Esophagus squamous epithelium (tissue), 4 donors: ENCODE measurements around the gene GLDN.

ENCODE experiments used
- POLR2A ChIP-seq, 4 donors: fragments of 450-650 bp; IDR thresholded peaks; one replicate each; pipeline ENCODE4 v1.6.1; 2017; ENCODE audit warnings: antibody characterized with exemption in 4 of 4, mild to moderate bottlenecking in 4 of 4, moderate library complexity in 3 of 4
- TF ChIP-seq, protein P1 (sequence below), 6 experiments: fragments of 450-650 bp in 4 of 6; fragments of 200-600 bp in 2 of 6; sonication (generic) in 2 of 6; IDR thresholded peaks; one replicate each; pipeline ENCODE4 v1.5.1; 2016 to 2019; ENCODE audit warnings: antibody characterized with exemption in 6 of 6, mild to moderate bottlenecking in 4 of 6, moderate library complexity in 4 of 6

DNA sequence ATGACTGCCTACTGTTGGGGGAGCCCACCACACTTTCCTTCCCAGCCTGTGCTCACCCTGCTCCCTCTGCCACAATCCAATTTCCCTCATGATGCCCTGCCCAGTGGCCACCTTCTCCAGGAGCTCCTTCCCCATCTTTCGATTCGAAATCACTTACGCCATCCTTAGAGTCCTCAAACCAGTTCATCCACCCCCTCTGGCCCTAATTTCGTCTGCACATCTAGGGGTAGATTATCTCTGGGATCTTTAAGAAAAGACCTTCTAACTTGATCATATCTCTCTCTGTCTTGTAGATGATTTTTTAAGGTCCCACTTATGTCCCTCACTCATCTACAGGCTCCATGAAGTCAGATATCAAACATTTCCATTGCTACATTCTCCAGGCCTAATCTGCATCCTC lies 20.1 kb upstream of the GLDN start:
- TF ChIP-seq, protein P1, sequence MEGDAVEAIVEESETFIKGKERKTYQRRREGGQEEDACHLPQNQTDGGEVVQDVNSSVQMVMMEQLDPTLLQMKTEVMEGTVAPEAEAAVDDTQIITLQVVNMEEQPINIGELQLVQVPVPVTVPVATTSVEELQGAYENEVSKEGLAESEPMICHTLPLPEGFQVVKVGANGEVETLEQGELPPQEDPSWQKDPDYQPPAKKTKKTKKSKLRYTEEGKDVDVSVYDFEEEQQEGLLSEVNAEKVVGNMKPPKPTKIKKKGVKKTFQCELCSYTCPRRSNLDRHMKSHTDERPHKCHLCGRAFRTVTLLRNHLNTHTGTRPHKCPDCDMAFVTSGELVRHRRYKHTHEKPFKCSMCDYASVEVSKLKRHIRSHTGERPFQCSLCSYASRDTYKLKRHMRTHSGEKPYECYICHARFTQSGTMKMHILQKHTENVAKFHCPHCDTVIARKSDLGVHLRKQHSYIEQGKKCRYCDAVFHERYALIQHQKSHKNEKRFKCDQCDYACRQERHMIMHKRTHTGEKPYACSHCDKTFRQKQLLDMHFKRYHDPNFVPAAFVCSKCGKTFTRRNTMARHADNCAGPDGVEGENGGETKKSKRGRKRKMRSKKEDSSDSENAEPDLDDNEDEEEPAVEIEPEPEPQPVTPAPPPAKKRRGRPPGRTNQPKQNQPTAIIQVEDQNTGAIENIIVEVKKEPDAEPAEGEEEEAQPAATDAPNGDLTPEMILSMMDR (IDR thresholded peaks at IDR 0.05), result no peak
- TF ChIP-seq POLR2A (IDR thresholded peaks at IDR 0.05), result no peak
